BJ (cell line): ENCODE data around the gene CACNA2D2. TPM values are rescaled to one million over a fixed set of nuclear protein-coding genes. Genes with fewer than 3 reads are reported as not detected.
A peak's percentile ranks its signal among the peaks of the same experiment; 100 is the strongest.

Source experiments
- CTCF ChIA-PET: fragments of 350-600 bp; formaldehyde crosslinking; extraction: SDS; loops from one replicate; lab custom pipeline; 2021; ENCODE audit warnings: antibody characterized with exemption, inconsistent platforms; lab: Yijun Ruan, JAX
- POLR2A ChIA-PET: fragments of 300-600 bp; sonication (Branson Sonifier 250); formaldehyde crosslinking; extraction: SDS; loops from one replicate; lab custom pipeline; 2021; ENCODE audit warnings: antibody characterized with exemption; lab: Charles Lee
- DNase-seq: peaks from one replicate; pipeline ENCODE4 v3.0.0-alpha.2; 2011; ENCODE audit warnings: low read depth
- H3K27me3 ChIP-seq: 2 replicates; pipeline ENCODE4 v1.6.0; 2011; ENCODE audit warnings: low read length; ENCODE audit not compliant: control insufficient read depth, insufficient read depth
- H3K36me3 ChIP-seq: 2 replicates; pipeline ENCODE4 v1.5.1; 2011; ENCODE audit warnings: low read length; ENCODE audit not compliant: control insufficient read depth, insufficient read depth
- H3K4me3 ChIP-seq: 2 replicates; pipeline ENCODE4 v1.5.1; 2011; ENCODE audit warnings: low read depth, mild to moderate bottlenecking, control low read depth, low read length
- CTCF ChIP-seq: IDR thresholded peaks from 2 replicates; pipeline ENCODE4 v1.5.1; 2011; ENCODE audit warnings: low read depth, mild to moderate bottlenecking, control low read depth, inconsistent platforms, low read length, moderate library complexity; ENCODE audit not compliant: insufficient read depth
- polyA plus RNA-seq: library from polyadenylated mRNA; depleted of rRNA; stranded (reverse); fragments of >200 nt; gene quantifications from 2 replicates; pipeline ENCODE4 v1.2.3, GENCODE V29; 2011

The CACNA2D2 gene
- polyA plus RNA-seq, 1 experiment, result 0.11 TPM

- Histone ChIP-seq H3K27me3 (no peaks in the 10 kb centered on the region), H3K4me3 (no peak overlapping the region), H3K36me3 (peaks cover 27% of the 10 kb centered on the region)
- ChIA-PET POLR2A (no interaction called here), CTCF (no interaction called here)
- no peak for TF ChIP-seq CTCF
- no peak for DNase-seq
Measured at GRCh38 chr3:50330330-50330729, 173.1 kb downstream of the CACNA2D2 start.

GRCh38 chr3:50327943-50328691, 175.3 kb downstream of the CACNA2D2 start, which contains the start of gene TUSC2:
TSS of gene TUSC2 (minus strand) at chr3:50328223. CDS start at chr3:50328099, 124 bp downstream.
- H3K36me3 ChIP-seq, result peaks cover 27% of the 10 kb centered on the region

GRCh38 chr3:50327129-50327528, 176.3 kb downstream of the CACNA2D2 start:
- DNase-seq, result no peak
- ChIA-PET POLR2A (interaction anchor here (1.6 kb wide), 1 partner anchor 10 kb away, joined by 5 read pairs; no protein-coding TSS in a partner anchor), CTCF (interaction anchor here (1.6 to 2.1 kb wide), 4 partner anchors 10 to 133 kb away, joined by 5 to 11 read pairs (median 6); partner anchors contain the start of gene SEMA3B)
- Histone ChIP-seq H3K4me3 (peak overlapping the region; percentile 72), H3K27me3 (no peaks in the 10 kb centered on the region), H3K36me3 (peaks cover 26% of the 10 kb centered on the region)
- TF ChIP-seq CTCF, result no peak

More at GRCh38 chr3:50327943-50328691, 175.3 kb downstream of the CACNA2D2 start, which contains the start of gene TUSC2:
- Histone ChIP-seq H3K4me3 (peak within 1 kb of the TSS; percentile 72), H3K27me3 (no peaks in the 10 kb centered on the region)
- POLR2A ChIA-PET, result interaction anchor here (1.6 kb wide), 1 partner anchor 9 kb away, joined by 5 read pairs; no protein-coding TSS in a partner anchor
- peak; percentile 74 for DNase-seq
- CTCF ChIA-PET, result interaction anchor here (0.9 to 2.1 kb wide), 6 partner anchors 9 to 134 kb away, joined by 4 to 11 read pairs (median 5); partner anchors contain the start of genes GNAI2 and SEMA3B
- TF ChIP-seq CTCF, result no peak

- ChIA-PET CTCF (interaction anchor here (0.9 kb wide), 1 partner anchor 133 kb away, joined by 3 read pairs; no protein-coding TSS in a partner anchor), POLR2A (no interaction called here)
- no peaks in the 10 kb centered on the region for H3K27me3 ChIP-seq
- no peak for TF ChIP-seq CTCF
- H3K4me3 ChIP-seq, result no peak overlapping the region
- no peak for DNase-seq
- peaks cover 16% of the 10 kb centered on the region for H3K36me3 ChIP-seq
Measured at GRCh38 chr3:50326182-50326541, 177.3 kb downstream of the CACNA2D2 start.

- Histone ChIP-seq H3K27me3 (no peaks in the 10 kb centered on the region), H3K36me3 (peaks cover 12% of the 10 kb centered on the region), H3K4me3 (no peak overlapping the region)
- ChIA-PET POLR2A (no interaction called here), CTCF (interaction anchor here (0.8 to 3.0 kb wide), 6 partner anchors 10 to 132 kb away, joined by 3 to 32 read pairs (median 14); no protein-coding TSS in a partner anchor)
- no peak for TF ChIP-seq CTCF
- DNase-seq, result no peak
Measured at GRCh38 chr3:50325497-50326181, 177.8 kb downstream of the CACNA2D2 start.
